Panc1 (cell line): ENCODE measurements around the gene STYXL1.

Experiments used
- CTCF ChIP-seq: fragments of 450-650 bp; IDR thresholded peaks from 2 replicates; pipeline ENCODE4 v1.5.1; 2017; ENCODE audit warnings: mild to moderate bottlenecking
- POLR2AphosphoS5 ChIP-seq: IDR thresholded peaks from 2 replicates; pipeline ENCODE4 v1.6.1; 2012; ENCODE audit warnings: mild to moderate bottlenecking, low read depth, low read length, moderate library complexity

- no peak for TF ChIP-seq POLR2AphosphoS5
- TF ChIP-seq CTCF = no peak
Measured at GRCh38 chr7:75950111-75950681, 97.6 kb downstream of the STYXL1 start.
